Stimulated activated naive B cell treated with anti-CD40 and anti-IgM and Interleukin-4, amounts not matched to agents 10 μg/mL and 1 μg/mL and 100 μg/mL, for 72 hours (primary cell): ENCODE data around the gene GLCCI1.
"Not testable (repeated sequence)": the region's sequence is repeated elsewhere in the genome, so short reads cannot be mapped to it uniquely, and the experiment has no call there.

ENCODE experiments used
- ATAC-seq, 2 donors: fragments of 150-1000 bp; cut with Tn5 transposase; replicated peaks; 2 replicates each; pipeline ENCODE4 v1.10.0; 2021; ENCODE audit warnings: moderate library complexity in 1 of 2
- DNase-seq: peaks from one replicate; pipeline ENCODE4 v3.0.0; 2021
- H3K27ac Mint-ChIP-seq: one replicate; pipeline ENCODE4 v1.8.0; 2022; ENCODE audit warnings: mild to moderate bottlenecking, mixed read lengths
- H3K27me3 Mint-ChIP-seq, 2 donors: one replicate each; pipeline ENCODE4 v1.8.0; 2022; ENCODE audit warnings: mixed read lengths in 2 of 2
- H3K36me3 Mint-ChIP-seq, 2 donors: one replicate each; pipeline ENCODE4 v1.8.0; 2022; ENCODE audit warnings: mixed read lengths in 2 of 2, mild to moderate bottlenecking in 1 of 2
- H3K4me1 Mint-ChIP-seq, 2 donors: one replicate each; pipeline ENCODE4 v1.8.0; 2022; ENCODE audit warnings: mixed read lengths in 2 of 2, mild to moderate bottlenecking in 1 of 2
- H3K4me3 Mint-ChIP-seq, 2 donors: one replicate each; pipeline ENCODE4 v1.8.0; 2022; ENCODE audit warnings: mild to moderate bottlenecking in 2 of 2, mixed read lengths in 2 of 2, moderate library complexity in 1 of 2
- H3K9me3 Mint-ChIP-seq, 2 donors: one replicate each; pipeline ENCODE4 v1.8.0; 2022; ENCODE audit warnings: mixed read lengths in 2 of 2, mild to moderate bottlenecking in 1 of 2

The GLCCI1 gene

GRCh38 chr7:8089036-8089780 is 120.6 kb downstream of the GLCCI1 start:
- Mint-ChIP-seq H3K27ac (no peak overlapping the region), H3K9me3 (no peaks in the 10 kb centered on the region), H3K4me3 (no peak overlapping the region), H3K36me3 (peaks cover 12 to 24% of the 10 kb centered on the region in 2 donors), H3K4me1 (peaks cover 0 to 4% of the 10 kb centered on the region in 2 donors), H3K27me3 (no peaks in the 10 kb centered on the region)
- ATAC-seq (no peak), DNase-seq (no peak)

- Mint-ChIP-seq H3K27ac (no peak overlapping the region), H3K36me3 (peaks cover 9 to 23% of the 10 kb centered on the region in 2 donors), H3K27me3 (no peaks in the 10 kb centered on the region), H3K9me3 (peaks cover under 1 to 2% of the 10 kb centered on the region in 2 donors), H3K4me1 (peaks cover 0 to 2% of the 10 kb centered on the region in 2 donors), H3K4me3 (no peak overlapping the region)
- ATAC-seq (no peak), DNase-seq (no peak)
These were observed 123.5 kb downstream of the GLCCI1 start for GRCh38 chr7:8092140-8092539.

GRCh38 chr7:8094164-8095140 is 125.9 kb downstream of the GLCCI1 start:
- DNase-seq (no peak), ATAC-seq (no peak)
- H3K36me3 Mint-ChIP-seq: peaks cover 15 to 27% of the 10 kb centered on the region in 2 donors
- H3K27ac Mint-ChIP-seq: no peak overlapping the region
- H3K4me1 Mint-ChIP-seq: peaks cover 0 to 2% of the 10 kb centered on the region in 2 donors
- peaks cover 4 to 16% of the 10 kb centered on the region in 2 donors for H3K9me3 Mint-ChIP-seq
- H3K27me3 Mint-ChIP-seq: no peaks in the 10 kb centered on the region
- H3K4me3 Mint-ChIP-seq: no peak overlapping the region

GRCh38 chr7:8101292-8101691 is 132.7 kb downstream of the GLCCI1 start:
- peaks cover 11 to 21% of the 10 kb centered on the region in 2 donors for H3K36me3 Mint-ChIP-seq
- not testable (repeated sequence) for DNase-seq, H3K4me3 Mint-ChIP-seq, ATAC-seq, H3K27me3 Mint-ChIP-seq, H3K27ac Mint-ChIP-seq, H3K4me1 Mint-ChIP-seq
- H3K9me3 Mint-ChIP-seq: peaks cover 21 to 34% of the 10 kb centered on the region in 2 donors

DNA sequence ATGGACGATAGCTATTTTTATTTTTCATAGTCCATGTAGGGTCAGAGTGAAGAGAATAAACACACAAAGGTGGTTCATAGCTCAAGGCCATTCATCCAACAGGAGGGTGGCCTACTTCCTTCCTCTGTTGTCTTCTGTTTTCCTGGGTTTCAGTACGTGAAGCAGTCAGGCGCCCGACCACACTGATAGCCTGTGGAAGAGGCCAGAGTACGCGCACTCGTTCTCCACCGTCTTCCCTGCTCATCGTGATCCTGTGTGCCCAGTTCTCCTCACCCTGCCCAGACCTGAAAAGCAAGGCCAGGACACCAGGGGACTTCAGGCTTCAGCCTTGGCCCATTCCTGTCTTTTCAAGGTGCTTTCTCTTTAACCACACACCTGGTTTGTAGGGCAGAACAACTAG is 134.7 kb downstream of the GLCCI1 start:
- Mint-ChIP-seq H3K27ac (peak overlapping the region; percentile 26), H3K27me3 (no peaks in the 10 kb centered on the region), H3K9me3 (peaks cover 17 to 27% of the 10 kb centered on the region in 2 donors), H3K4me3 (no peak overlapping the region), H3K36me3 (peaks cover 6 to 14% of the 10 kb centered on the region in 2 donors), H3K4me1 (peaks cover 0 to 6% of the 10 kb centered on the region in 2 donors)
- DNase-seq (no peak), ATAC-seq (no peak)

DNA sequence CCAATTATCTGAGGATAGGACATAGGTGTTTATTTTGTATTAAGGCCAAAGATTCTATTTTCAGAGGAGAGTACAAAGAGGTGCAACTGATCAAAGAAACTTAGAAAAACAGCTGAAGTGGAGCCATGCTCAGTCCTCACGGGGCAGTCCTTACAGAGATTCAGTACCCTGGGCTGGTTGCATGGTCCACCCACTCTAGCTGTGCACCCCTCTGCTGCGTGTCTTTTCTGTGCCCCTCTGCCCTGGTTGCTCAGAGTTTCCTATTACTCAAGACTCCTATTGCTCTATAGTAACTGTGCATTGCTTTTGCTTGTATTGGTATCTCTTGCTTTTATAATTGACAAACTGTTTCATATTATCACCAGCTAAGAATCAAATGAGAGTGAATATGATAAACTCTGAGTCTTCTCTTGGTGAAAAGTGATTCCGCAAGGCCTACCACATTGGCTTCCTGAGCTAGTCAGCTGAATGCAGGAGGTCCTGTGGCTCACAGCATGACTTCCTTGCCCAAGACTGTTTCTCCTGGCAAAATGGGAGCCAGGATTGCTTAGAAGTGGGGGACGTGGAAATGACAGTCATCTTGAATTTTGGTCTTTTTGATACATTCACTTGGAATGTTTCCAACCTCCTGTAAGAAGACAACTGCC is 137.0 kb downstream of the GLCCI1 start:
- Mint-ChIP-seq H3K27ac (no peak overlapping the region), H3K4me3 (no peak overlapping the region), H3K9me3 (peaks cover 15 to 16% of the 10 kb centered on the region in 2 donors), H3K4me1 (peaks cover 0 to 6% of the 10 kb centered on the region in 2 donors), H3K27me3 (no peaks in the 10 kb centered on the region), H3K36me3 (peaks cover 6 to 12% of the 10 kb centered on the region in 2 donors)
- ATAC-seq: no peak
- DNase-seq: no peak

DNA sequence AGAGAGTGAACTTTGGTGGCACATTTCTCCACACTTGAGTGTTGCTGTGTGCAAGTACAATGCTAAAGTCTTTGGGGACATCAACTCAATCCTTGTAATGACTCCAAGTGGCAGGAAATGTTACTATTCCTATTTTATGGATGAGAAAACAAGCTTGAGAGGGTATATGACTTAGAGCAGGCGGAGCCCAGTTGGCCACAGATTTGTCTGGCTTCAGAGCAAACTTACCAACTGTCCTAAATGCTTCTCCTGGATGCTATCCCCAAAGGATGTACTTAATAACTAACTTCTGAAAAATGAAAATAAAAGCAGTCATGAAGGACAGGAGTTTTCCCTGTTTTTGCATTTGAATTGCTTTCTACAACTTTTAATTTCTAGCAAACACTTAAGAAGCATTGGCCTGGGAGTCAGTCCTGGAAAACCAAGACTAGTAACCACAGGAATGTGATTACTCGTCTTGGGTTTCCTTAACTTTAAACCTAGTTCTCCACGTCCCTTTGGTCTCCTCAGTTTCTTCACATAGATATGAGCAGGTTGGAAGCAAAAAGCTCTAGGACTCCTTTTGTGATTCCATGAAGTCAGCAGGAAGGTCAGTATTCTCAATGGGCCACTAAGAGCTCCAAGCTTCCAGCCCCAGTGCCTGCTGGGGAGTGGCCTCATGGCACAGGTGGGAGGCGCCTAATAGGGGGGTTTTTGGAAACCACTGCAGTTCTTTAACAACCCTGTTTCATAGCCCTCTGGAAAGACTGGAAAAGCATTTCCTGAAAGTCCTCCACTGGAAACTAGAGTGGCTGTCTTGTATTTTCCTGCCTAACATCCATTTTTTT is 140.8 kb downstream of the GLCCI1 start:
- Mint-ChIP-seq H3K27me3 (no peaks in the 10 kb centered on the region), H3K27ac (no peak overlapping the region), H3K9me3 (peaks cover 4 to 8% of the 10 kb centered on the region in 2 donors), H3K4me3 (no peak overlapping the region), H3K36me3 (peaks cover 7 to 16% of the 10 kb centered on the region in 2 donors), H3K4me1 (peaks cover 10 to 37% of the 10 kb centered on the region in 2 donors)
- ATAC-seq: no peak
- DNase-seq: no peak

- ATAC-seq (no peak), DNase-seq (no peak)
- peaks cover 25 to 55% of the 10 kb centered on the region in 2 donors for H3K4me1 Mint-ChIP-seq
- H3K4me3 Mint-ChIP-seq: no peak overlapping the region
- peaks cover 11 to 25% of the 10 kb centered on the region in 2 donors for H3K36me3 Mint-ChIP-seq
- peaks cover 10 to 12% of the 10 kb centered on the region in 2 donors for H3K9me3 Mint-ChIP-seq
- H3K27ac Mint-ChIP-seq: peak overlapping the region; percentile 20
- no peaks in the 10 kb centered on the region for H3K27me3 Mint-ChIP-seq
These were observed 142.8 kb downstream of the GLCCI1 start for GRCh38 chr7:8111282-8111960.

DNA sequence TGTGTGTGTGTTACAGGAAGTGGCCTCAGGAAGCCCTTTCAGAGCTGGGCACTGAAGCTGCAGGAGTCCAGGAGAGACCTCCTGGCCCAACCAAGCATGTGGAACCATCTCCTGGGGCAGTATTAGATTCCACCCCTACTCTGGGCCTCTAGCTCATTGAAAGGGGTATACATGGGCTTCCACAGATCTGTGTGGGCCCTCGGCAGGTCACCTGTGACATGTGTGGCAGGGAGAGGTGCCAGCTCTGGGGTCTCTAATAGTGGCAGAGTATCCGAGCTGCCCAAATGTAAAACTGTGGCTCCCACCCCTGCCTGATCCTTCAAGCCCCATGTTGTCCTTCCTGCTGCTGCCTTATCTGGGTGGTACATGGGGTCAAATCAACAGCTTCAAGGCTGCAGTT is 144.1 kb downstream of the GLCCI1 start:
- H3K36me3 Mint-ChIP-seq: peaks cover 11 to 30% of the 10 kb centered on the region in 2 donors
- H3K9me3 Mint-ChIP-seq: peaks cover 15 to 16% of the 10 kb centered on the region in 2 donors
- DNase-seq (no peak), ATAC-seq (no peak)
- no peak overlapping the region for H3K27ac Mint-ChIP-seq
- no peak overlapping the region for H3K4me3 Mint-ChIP-seq
- no peaks in the 10 kb centered on the region for H3K27me3 Mint-ChIP-seq
- H3K4me1 Mint-ChIP-seq: peaks cover 32 to 62% of the 10 kb centered on the region in 2 donors

GRCh38 chr7:8113184-8113583 is 144.6 kb downstream of the GLCCI1 start:
- no peak overlapping the region for H3K27ac Mint-ChIP-seq
- no peaks in the 10 kb centered on the region for H3K27me3 Mint-ChIP-seq
- ATAC-seq (no peak), DNase-seq (no peak)
- H3K4me1 Mint-ChIP-seq: peaks cover 32 to 62% of the 10 kb centered on the region in 2 donors
- peak overlapping the region in 1 of 2 donors; percentile 19 for H3K4me3 Mint-ChIP-seq
- H3K36me3 Mint-ChIP-seq: peaks cover 11 to 30% of the 10 kb centered on the region in 2 donors
- H3K9me3 Mint-ChIP-seq: peaks cover 15 to 16% of the 10 kb centered on the region in 2 donors

- Mint-ChIP-seq H3K27ac (peak overlapping the region; percentile 91), H3K4me3 (peak overlapping the region; percentile 13 to 63), H3K27me3 (no peaks in the 10 kb centered on the region), H3K4me1 (peaks cover 32 to 62% of the 10 kb centered on the region in 2 donors), H3K9me3 (peaks cover 15 to 16% of the 10 kb centered on the region in 2 donors), H3K36me3 (peaks cover 11 to 30% of the 10 kb centered on the region in 2 donors)
- DNase-seq (peak; percentile 33), ATAC-seq (peak; percentile 49 to 55)
These were observed 145.6 kb downstream of the GLCCI1 start for GRCh38 chr7:8114175-8114574.

DNA sequence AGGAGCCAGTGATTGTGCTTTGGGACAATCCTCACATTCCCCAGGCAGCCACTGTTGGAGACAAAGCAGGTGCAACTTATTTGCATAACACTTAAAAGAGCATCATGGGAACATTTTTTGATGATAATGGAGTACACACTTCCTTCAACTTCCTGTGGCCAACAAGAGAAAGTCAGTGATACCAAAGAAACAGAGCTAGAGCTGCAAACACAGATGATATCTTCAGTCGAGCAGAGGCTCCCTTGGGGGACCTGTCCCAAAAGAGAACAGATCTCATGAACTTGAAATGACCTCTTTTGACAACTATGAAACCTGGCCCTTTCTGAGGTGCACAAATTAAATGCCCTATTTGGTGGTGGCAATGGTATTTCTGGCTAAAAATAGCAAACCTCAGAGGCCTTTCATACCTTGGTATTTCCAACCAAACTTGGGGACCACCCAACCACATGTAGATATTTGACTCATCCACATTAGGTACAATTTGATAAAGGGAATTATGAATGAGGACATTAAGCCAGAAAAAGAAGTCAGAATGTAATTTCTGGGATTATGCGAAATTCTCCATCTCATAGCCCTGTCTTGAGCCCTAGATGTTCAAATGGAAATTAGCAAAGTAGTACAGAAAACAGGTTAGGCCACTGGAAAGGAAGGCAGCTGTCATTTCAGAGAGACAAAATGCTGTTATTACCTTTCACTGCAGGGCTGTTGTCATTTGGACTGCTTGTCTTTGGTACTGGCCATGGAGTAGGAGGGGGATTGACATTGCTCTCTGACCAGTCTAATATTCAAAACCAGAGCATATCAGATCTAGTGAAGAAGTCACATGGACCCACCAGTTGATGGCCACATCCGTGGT is 147.2 kb downstream of the GLCCI1 start:
- H3K4me3 Mint-ChIP-seq: peak overlapping the region in 1 of 2 donors; percentile 22
- peaks cover 15 to 16% of the 10 kb centered on the region in 2 donors for H3K9me3 Mint-ChIP-seq
- H3K4me1 Mint-ChIP-seq: peaks cover 32 to 62% of the 10 kb centered on the region in 2 donors
- peak; percentile 95 to 96 for ATAC-seq
- peak; percentile 71 for DNase-seq
- no peaks in the 10 kb centered on the region for H3K27me3 Mint-ChIP-seq
- peaks cover 11 to 30% of the 10 kb centered on the region in 2 donors for H3K36me3 Mint-ChIP-seq
- H3K27ac Mint-ChIP-seq: peak overlapping the region; percentile 78
